ENCODE results near the gene PDSS2. TPM values are rescaled to one million over a fixed set of nuclear protein-coding genes. Genes with fewer than 3 reads are reported as not detected.

Gene PDSS2
- total and polyA plus RNA-seq, 7 donors: 9.4 to 18.5 (median 11.1) TPM

DNA sequence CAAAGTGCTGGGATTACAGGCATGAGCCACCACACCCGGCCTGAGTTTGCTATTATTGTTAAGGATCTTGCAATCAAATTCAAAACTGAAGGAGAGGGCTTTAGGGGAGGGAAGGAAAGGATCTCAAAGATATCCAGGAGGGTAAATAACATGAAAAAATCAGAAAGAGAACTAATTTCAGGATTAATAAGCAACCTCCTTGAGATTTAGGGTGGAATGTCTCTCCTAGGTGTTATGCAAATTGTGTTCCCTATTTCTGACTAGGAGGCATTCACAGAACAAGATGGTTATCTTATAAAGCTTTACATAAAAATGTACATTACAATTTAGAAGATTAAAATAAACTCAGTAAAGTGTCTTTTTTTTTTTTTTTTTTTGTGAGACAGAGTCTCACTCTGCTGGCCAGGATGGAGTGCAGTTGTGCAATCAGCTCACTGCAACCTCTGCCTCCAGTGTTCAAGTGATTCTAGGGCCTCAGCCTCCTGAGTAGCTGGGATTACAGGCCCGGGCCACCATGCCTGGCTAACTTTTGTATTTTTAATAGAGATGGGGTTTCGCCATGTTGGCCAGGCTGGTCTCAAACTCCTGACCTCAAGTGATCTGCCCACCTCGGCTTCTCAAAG lies 252.0 kb downstream of the PDSS2 start:
- Histone ChIP-seq H3K4me3 (no peak overlapping the region), H3K27ac (no peak overlapping the region), H3K36me3 (peaks cover 0 to 3% (median 0%) of the 10 kb centered on the region in 4 donors), H3K9me3 (no peaks in the 10 kb centered on the region), H3K27me3 (no peaks in the 10 kb centered on the region), H3K4me1 (no peaks in the 10 kb centered on the region)
- DNase-seq: no peak
- WGBS, 2 donors: 96 to 97% methylated on average over 4 of the region's 4 CpGs
- intact Hi-C loops (cut with DNase I): no loop called here
- TF ChIP-seq, protein P1, sequence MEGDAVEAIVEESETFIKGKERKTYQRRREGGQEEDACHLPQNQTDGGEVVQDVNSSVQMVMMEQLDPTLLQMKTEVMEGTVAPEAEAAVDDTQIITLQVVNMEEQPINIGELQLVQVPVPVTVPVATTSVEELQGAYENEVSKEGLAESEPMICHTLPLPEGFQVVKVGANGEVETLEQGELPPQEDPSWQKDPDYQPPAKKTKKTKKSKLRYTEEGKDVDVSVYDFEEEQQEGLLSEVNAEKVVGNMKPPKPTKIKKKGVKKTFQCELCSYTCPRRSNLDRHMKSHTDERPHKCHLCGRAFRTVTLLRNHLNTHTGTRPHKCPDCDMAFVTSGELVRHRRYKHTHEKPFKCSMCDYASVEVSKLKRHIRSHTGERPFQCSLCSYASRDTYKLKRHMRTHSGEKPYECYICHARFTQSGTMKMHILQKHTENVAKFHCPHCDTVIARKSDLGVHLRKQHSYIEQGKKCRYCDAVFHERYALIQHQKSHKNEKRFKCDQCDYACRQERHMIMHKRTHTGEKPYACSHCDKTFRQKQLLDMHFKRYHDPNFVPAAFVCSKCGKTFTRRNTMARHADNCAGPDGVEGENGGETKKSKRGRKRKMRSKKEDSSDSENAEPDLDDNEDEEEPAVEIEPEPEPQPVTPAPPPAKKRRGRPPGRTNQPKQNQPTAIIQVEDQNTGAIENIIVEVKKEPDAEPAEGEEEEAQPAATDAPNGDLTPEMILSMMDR (IDR thresholded peaks at IDR 0.05): no peak
- no peak for TF ChIP-seq POLR2AphosphoS5 (IDR thresholded peaks at IDR 0.05)
- no peak for TF ChIP-seq POLR2A (IDR thresholded peaks at IDR 0.05)
- TF ChIP-seq EP300 (IDR thresholded peaks at IDR 0.05): no peak

DNA sequence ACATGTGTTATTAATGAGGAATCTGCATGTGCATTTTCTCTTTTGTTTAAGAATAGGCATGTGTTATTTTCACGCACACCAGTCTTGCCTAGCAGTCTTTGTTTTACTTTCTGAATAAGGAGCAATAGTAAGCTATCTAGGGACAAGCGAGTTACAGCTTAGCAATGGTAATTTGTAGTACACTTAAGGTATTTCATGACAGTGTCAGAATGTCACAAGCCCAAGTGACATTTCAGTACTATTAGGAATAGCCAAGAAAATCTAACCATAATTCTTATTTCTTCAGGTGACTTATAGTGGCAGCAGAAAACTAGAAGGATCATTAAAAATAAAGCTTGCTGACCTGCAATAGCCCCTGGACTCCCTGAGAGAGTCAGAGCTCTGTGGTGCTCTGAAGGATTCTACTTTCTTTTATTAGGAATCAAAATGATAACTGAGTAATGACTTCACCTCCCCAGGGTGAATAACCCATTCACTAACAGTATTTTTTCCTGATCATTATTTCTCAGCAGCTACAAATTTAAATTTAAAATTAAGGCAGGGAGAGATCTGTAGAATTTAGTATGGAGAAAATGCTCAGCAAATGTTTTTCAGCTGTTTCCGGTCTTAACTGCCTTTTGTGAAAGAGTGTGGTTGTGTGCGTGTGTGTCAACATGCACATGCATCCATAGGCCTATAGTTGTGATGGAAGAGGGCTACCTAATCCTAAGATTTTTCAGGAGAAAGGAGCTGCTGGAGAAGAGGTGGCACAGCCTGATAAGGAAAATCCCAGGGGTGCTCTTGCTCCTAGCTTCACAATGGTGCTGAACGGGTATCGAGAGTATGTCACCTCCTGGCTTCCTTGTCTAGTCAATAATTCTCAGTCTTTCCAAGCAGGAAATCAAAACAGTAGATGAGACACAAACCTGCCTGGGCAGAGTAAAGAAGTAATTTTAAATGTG lies 254.0 kb downstream of the PDSS2 start:
- Histone ChIP-seq H3K9me3 (no peaks in the 10 kb centered on the region), H3K27ac (no peak overlapping the region), H3K36me3 (peaks cover 0 to 3% (median 0%) of the 10 kb centered on the region in 4 donors), H3K27me3 (no peaks in the 10 kb centered on the region), H3K4me3 (no peak overlapping the region), H3K4me1 (no peaks in the 10 kb centered on the region)
- 96 to 98% methylated on average over 6 of the region's 6 CpGs for WGBS, 2 donors
- no peak for DNase-seq
- no peak for TF ChIP-seq POLR2AphosphoS5 (IDR thresholded peaks at IDR 0.05)
- no peak for TF ChIP-seq POLR2A (IDR thresholded peaks at IDR 0.05)
- no peak for TF ChIP-seq EP300 (IDR thresholded peaks at IDR 0.05)
- TF ChIP-seq, protein P1 (IDR thresholded peaks at IDR 0.05): no peak
- intact Hi-C loops (cut with DNase I): no loop called here

DNA sequence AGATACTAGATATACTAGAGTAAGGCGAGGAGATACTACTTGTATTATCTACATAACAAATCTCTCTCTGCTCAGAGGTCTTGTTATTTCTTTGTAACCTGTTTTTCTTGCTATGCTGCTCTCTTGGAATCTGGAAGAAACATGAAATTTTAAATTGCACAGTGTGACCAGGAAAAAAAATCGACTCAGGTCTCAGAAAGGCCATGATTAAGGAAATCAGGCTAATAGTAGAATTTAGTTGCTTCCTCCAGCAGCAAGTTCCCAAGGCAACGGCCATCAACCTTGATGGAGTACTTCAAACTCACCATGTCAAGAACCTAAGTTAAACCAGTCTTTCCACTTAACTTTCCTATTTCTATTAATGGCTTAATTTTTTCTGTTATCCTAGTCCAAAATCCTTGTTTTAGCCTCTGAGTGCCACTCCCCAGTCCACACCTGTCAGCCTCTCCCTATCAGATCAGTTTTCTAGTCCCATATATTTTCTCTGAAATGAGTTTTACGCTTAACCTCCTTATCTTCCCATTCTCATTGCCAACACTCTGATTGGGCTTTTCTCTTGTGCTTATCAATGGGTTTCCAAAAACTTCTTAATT lies 256.4 kb downstream of the PDSS2 start:
- 74 to 87% methylated on average over 4 of the region's 4 CpGs for WGBS, 2 donors
- TF ChIP-seq POLR2AphosphoS5 (IDR thresholded peaks at IDR 0.05): no peak
- TF ChIP-seq POLR2A (IDR thresholded peaks at IDR 0.05): no peak
- TF ChIP-seq, protein P1 (IDR thresholded peaks at IDR 0.05): no peak
- no peak for TF ChIP-seq EP300 (IDR thresholded peaks at IDR 0.05)
- no peak overlapping the region for H3K27ac ChIP-seq
- no peaks in the 10 kb centered on the region for H3K9me3 ChIP-seq
- no peak overlapping the region for H3K4me3 ChIP-seq
- intact Hi-C loops (cut with DNase I): no loop called here
- peaks cover 0 to 3% (median 0%) of the 10 kb centered on the region in 4 donors for H3K36me3 ChIP-seq
- DNase-seq: no peak
- H3K27me3 ChIP-seq: no peaks in the 10 kb centered on the region
- no peaks in the 10 kb centered on the region for H3K4me1 ChIP-seq

DNA sequence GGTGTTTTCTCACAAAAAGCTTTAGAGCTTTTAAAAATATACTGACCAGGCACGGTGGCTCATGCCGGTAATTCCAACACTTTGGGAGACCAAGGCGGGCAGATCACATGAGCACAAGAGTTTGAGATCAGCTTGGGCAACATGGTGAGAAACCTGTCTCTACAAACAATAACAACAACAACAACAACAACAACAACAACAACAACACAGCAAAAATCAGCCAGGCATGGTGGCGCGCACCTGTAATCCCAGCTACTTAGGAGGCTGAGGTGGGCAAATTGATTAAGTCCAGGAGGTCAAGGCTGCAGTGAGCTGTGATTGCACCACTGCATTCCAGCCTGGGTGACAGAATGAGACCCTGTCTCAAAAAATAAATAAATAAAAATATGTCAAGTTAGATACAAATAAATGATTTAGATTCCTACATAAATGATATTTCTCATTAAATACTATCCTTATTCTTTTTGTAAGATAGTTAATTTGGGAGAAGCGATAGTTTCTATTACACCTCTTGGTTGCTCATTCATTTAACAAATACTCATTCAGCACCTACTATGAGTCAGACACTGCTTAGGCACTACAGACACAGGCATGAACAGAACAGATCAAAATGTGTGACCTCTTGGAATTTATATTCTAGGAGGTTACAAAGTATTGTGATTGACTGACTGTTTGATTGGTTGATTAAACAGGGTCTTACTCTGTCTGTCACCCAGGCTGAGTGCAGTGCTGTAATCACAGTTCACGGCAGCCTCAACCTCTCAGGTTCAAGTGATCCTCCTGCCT lies 260.5 kb downstream of the PDSS2 start:
- no peaks in the 10 kb centered on the region for H3K36me3 ChIP-seq
- no peak for DNase-seq
- H3K27ac ChIP-seq: no peak overlapping the region
- WGBS, 2 donors: 99% methylated on average over 7 of the region's 7 CpGs
- TF ChIP-seq, protein P1 (IDR thresholded peaks at IDR 0.05): no peak
- no peak for TF ChIP-seq POLR2A (IDR thresholded peaks at IDR 0.05)
- TF ChIP-seq POLR2AphosphoS5 (IDR thresholded peaks at IDR 0.05): no peak
- no peak for TF ChIP-seq EP300 (IDR thresholded peaks at IDR 0.05)
- H3K9me3 ChIP-seq: no peaks in the 10 kb centered on the region
- H3K27me3 ChIP-seq: no peaks in the 10 kb centered on the region
- intact Hi-C loops (cut with DNase I): no loop called here
- H3K4me1 ChIP-seq: no peaks in the 10 kb centered on the region
- no peak overlapping the region for H3K4me3 ChIP-seq
